Gastrocnemius medialis (tissue), 4 donors: ENCODE measurements around the gene NUBP2.

ENCODE experiments used
- CTCF ChIP-seq, 5 experiments: fragments of 450-650 bp in 3 of 5; fragments of 200-600 bp in 2 of 5; sonication (generic) in 2 of 5; IDR thresholded peaks in 4 of 5; conservative IDR thresholded peaks in 1 of 5; 1 replicate in 4 of 5; 2 replicates in 1 of 5; pipeline ENCODE4 v1.5.1; 2016 to 2019; ENCODE audit warnings: antibody characterized with exemption in 5 of 5, mild to moderate bottlenecking in 3 of 5, moderate library complexity in 3 of 5
- POLR2A ChIP-seq, 2 donors: fragments of 450-650 bp; IDR thresholded peaks; one replicate each; pipeline ENCODE4 v1.6.1; 2017; ENCODE audit warnings: antibody characterized with exemption in 2 of 2, mild to moderate bottlenecking in 2 of 2, moderate library complexity in 2 of 2

GRCh38 chr16:1772908-1773702 lies 9.7 kb upstream of the NUBP2 start, which contains the start of gene MRPS34:
- TF ChIP-seq CTCF (IDR thresholded peaks at IDR 0.05 in 4 of 5, conservative IDR thresholded peaks at IDR 0.05 in 1 of 5): peak; percentile 65 to 89 (median 74)
- TF ChIP-seq POLR2A (IDR thresholded peaks at IDR 0.05): peak; percentile 30 to 57
